Stomach (tissue), 9 donors: Measurements from ENCODE around the gene OR2AK2. TPM values are rescaled to one million over a fixed set of nuclear protein-coding genes. Genes with fewer than 3 reads are reported as not detected.

Experiments used
- DNase-seq, 2 donors: peaks; one replicate each; pipeline versions ENCODE4 v3.0.0 to v3.0.0-alpha.2; 2013 to 2019
- H3K27ac ChIP-seq, 5 donors: fragments of 200-600 bp in 4 of 5; sonication (generic) in 4 of 5; one replicate each; pipeline ENCODE4 v1.5.1; 2013 to 2019; ENCODE audit warnings: mild to moderate bottlenecking in 1 of 5, moderate library complexity in 1 of 5
- H3K27me3 ChIP-seq, 3 donors: fragments of 200-600 bp; sonication (generic); one replicate each; pipeline ENCODE4 v1.5.1; 2017 to 2019; ENCODE audit warnings: mixed run types in 1 of 3
- H3K36me3 ChIP-seq, 4 donors: fragments of 200-600 bp; sonication (generic); 1 replicate in 3 of 4; 2 replicates in 1 of 4; pipeline ENCODE4 v1.5.1; 2016 to 2019
- H3K4me1 ChIP-seq, 4 donors: fragments of 200-600 bp; sonication (generic); one replicate each; pipeline ENCODE4 v1.5.1; 2016 to 2019
- H3K4me3 ChIP-seq, 4 donors: fragments of 200-600 bp; sonication (generic) in 3 of 4; one replicate each; pipeline ENCODE4 v1.5.1; 2016 to 2019; ENCODE audit warnings: mild to moderate bottlenecking in 1 of 4
- H3K9me3 ChIP-seq, 4 donors: fragments of 200-600 bp; sonication (generic); one replicate each; pipeline ENCODE4 v1.5.1; 2016 to 2019
- CTCF ChIP-seq, 7 experiments: fragments of 450-650 bp in 4 of 7; fragments of 200-600 bp in 3 of 7; sonication (generic) in 3 of 7; IDR thresholded peaks; one replicate each; pipeline ENCODE4 v1.5.1; 2016 to 2019; ENCODE audit warnings: antibody characterized with exemption in 7 of 7, control low read depth in 2 of 7, mild to moderate bottlenecking in 1 of 7
- EP300 ChIP-seq: sonication (generic); formaldehyde crosslinking; IDR thresholded peaks from one replicate; pipeline ENCODE4 v1.6.1; 2017; ENCODE audit warnings: antibody characterized with exemption
- POLR2A ChIP-seq, 4 donors: fragments of 450-650 bp; IDR thresholded peaks; one replicate each; pipeline ENCODE4 v1.6.1; 2016; ENCODE audit warnings: antibody characterized with exemption in 4 of 4, control low read depth in 2 of 4, mild to moderate bottlenecking in 1 of 4, moderate library complexity in 1 of 4
- POLR2AphosphoS5 ChIP-seq, 3 donors: sonication (generic); formaldehyde crosslinking; IDR thresholded peaks; one replicate each; pipeline ENCODE4 v1.6.1; 2016; ENCODE audit warnings: antibody characterized with exemption in 3 of 3
- WGBS, 5 donors: extraction: QIAGEN DNeasy Blood & Tissue Kit in 3 of 5; methylation state at CpG; one replicate each; pipeline versions ENCODE4 v1.1.5 to v1.1.7; 2013 to 2018; 5-methylcytosine and 5-hydroxymethylcytosine counted together
- intact Hi-C: fragments of 100-400 bp; cut with DNase I; formaldehyde crosslinking; loops from one replicate; pipeline ENCODE4 v1.15.1; 2023; ENCODE audit warnings: low total_unique reads
- polyA plus RNA-seq, 3 donors: library from polyadenylated mRNA; stranded (reverse); fragments of 200-250 nt; gene quantifications; one replicate each; pipeline ENCODE4 v1.2.3, GENCODE V29; 2013
- small RNA-seq, 4 donors: library from RNA; depleted of rRNA; stranded (forward); fragments of <200 nt; gene quantifications; one replicate each; pipeline ENCODE3, GENCODE V24; 2016
- total RNA-seq, 5 donors: library from RNA; depleted of rRNA; stranded (reverse); fragments of >200 nt; gene quantifications; one replicate each; pipeline versions ENCODE4 v1.1.0 to v1.2.3, GENCODE V29; 2014 to 2016
- donor health status: healthy with polysubstance abuse.
- donor health status: Bipolar disorder and iron deficiency.
- donor health status: healthy.

OR2AK2 gene
- total and polyA plus RNA-seq, 8 donors = not detected

GRCh38 chr1:248007778-248008177 lies 42.7 kb downstream of the OR2AK2 start:
- 35 to 74% (median 49%) methylated on average over 1 of the region's 1 CpG for WGBS, 5 donors
- no peak overlapping the region for H3K27ac ChIP-seq

GRCh38 chr1:248009681-248010080 lies 44.6 kb downstream of the OR2AK2 start:
- Histone ChIP-seq H3K4me1 (no peaks in the 10 kb centered on the region), H3K9me3 (peaks cover 3 to 46% (median 31%) of the 10 kb centered on the region in 4 donors), H3K36me3 (no peaks in the 10 kb centered on the region), H3K4me3 (no peak overlapping the region), H3K27me3 (no peaks in the 10 kb centered on the region), H3K27ac (no peak overlapping the region)
- no peak for DNase-seq
- TF ChIP-seq POLR2AphosphoS5 (IDR thresholded peaks at IDR 0.05) (no peak), POLR2A (IDR thresholded peaks at IDR 0.05) (no peak), CTCF (IDR thresholded peaks at IDR 0.05) (no peak), EP300 (no peak)
- intact Hi-C loops = no loop called here
- 73 to 85% (median 82%) methylated on average over 3 of the region's 3 CpGs for WGBS, 5 donors

More at GRCh38 chr1:248007778-248008177, 42.7 kb downstream of the OR2AK2 start:
- intact Hi-C loops = no loop called here
- TF ChIP-seq POLR2A (IDR thresholded peaks at IDR 0.05) = no peak
- no peak for TF ChIP-seq CTCF (IDR thresholded peaks at IDR 0.05)
- TF ChIP-seq EP300 = no peak
- no peak for TF ChIP-seq POLR2AphosphoS5 (IDR thresholded peaks at IDR 0.05)
- Histone ChIP-seq H3K27me3 (no peaks in the 10 kb centered on the region), H3K4me1 (no peaks in the 10 kb centered on the region), H3K4me3 (no peak overlapping the region), H3K36me3 (no peaks in the 10 kb centered on the region), H3K9me3 (peaks cover 3 to 48% (median 31%) of the 10 kb centered on the region in 4 donors)
- DNase-seq = no peak

GRCh38 chr1:248013229-248013710 lies 48.2 kb downstream of the OR2AK2 start, which contains the start of gene OR2L5:
Gene OR2L5, plus strand, starts transcription at chr1:248013660. Its CDS starts 8,288 bp downstream, at chr1:248021948.
- 86 to 95% (median 91%) methylated on average over 2 of the region's 2 CpGs for WGBS, 5 donors
- Histone ChIP-seq H3K4me1 (no peaks in the 10 kb centered on the region), H3K36me3 (no peaks in the 10 kb centered on the region), H3K27me3 (no peaks in the 10 kb centered on the region), H3K27ac (no peak within 1 kb of the TSS), H3K9me3 (peaks cover 3 to 40% (median 21%) of the 10 kb centered on the region in 4 donors), H3K4me3 (no peak within 1 kb of the TSS)
- DNase-seq = no peak
- intact Hi-C loops = no loop called here
- TF ChIP-seq POLR2A (IDR thresholded peaks at IDR 0.05) (no peak), POLR2AphosphoS5 (IDR thresholded peaks at IDR 0.05) (no peak), EP300 (no peak), CTCF (IDR thresholded peaks at IDR 0.05) (no peak)

GRCh38 chr1:248015803-248016202 lies 50.8 kb downstream of the OR2AK2 start:
- H3K4me3 ChIP-seq = no peak overlapping the region
- WGBS, 5 donors = 60 to 84% (median 82%) methylated on average over 1 of the region's 1 CpG
- no peaks in the 10 kb centered on the region for H3K27me3 ChIP-seq
- DNase-seq = no peak
- no peak overlapping the region for H3K27ac ChIP-seq
- peaks cover 3 to 27% (median 14%) of the 10 kb centered on the region in 4 donors for H3K9me3 ChIP-seq
- TF ChIP-seq EP300 (no peak), POLR2AphosphoS5 (IDR thresholded peaks at IDR 0.05) (no peak), POLR2A (IDR thresholded peaks at IDR 0.05) (no peak), CTCF (IDR thresholded peaks at IDR 0.05) (no peak)
- H3K36me3 ChIP-seq = no peaks in the 10 kb centered on the region
- intact Hi-C loops = no loop called here
- no peaks in the 10 kb centered on the region for H3K4me1 ChIP-seq

Small RNA genes lying within 50 kb of the gene (small RNA-seq; reads per million reads assigned to genes)
- gene RF00019 = 0 reads per million in 4 donors

Other genes with a start within 250 kb of the OR2AK2 start
- gene OR6F1, start 248.6 kb upstream of the OR2AK2 start, total RNA-seq = not detected
- gene OR6F1, start 248.6 kb upstream of the OR2AK2 start, polyA plus RNA-seq = not detected
- not detected for gene OR14K1, start 226.6 kb upstream of the OR2AK2 start, total RNA-seq
- not detected for gene OR14K1, start 226.6 kb upstream of the OR2AK2 start, polyA plus RNA-seq
- not detected for gene OR14A2, start 217.1 kb upstream of the OR2AK2 start, total RNA-seq
- not detected for gene OR14A2, start 217.1 kb upstream of the OR2AK2 start, polyA plus RNA-seq
- gene OR1C1, start 204.7 kb upstream of the OR2AK2 start, total RNA-seq = not detected
- not detected for gene OR1C1, start 204.7 kb upstream of the OR2AK2 start, polyA plus RNA-seq
- gene OR14A16, start 141.1 kb upstream of the OR2AK2 start, total RNA-seq = not detected
- gene OR14A16, start 141.1 kb upstream of the OR2AK2 start, polyA plus RNA-seq = not detected
- not detected for gene OR11L1, start 123.3 kb upstream of the OR2AK2 start, total RNA-seq
- not detected for gene OR11L1, start 123.3 kb upstream of the OR2AK2 start, polyA plus RNA-seq
- gene TRIM58, start 108.0 kb upstream of the OR2AK2 start, total RNA-seq = 1 to 10 TPM in 2 of 5 donors, under 1 TPM in 1, not detected in 2; under 0.01 to 2.0 (median 1.2) TPM
- gene TRIM58, start 108.0 kb upstream of the OR2AK2 start, polyA plus RNA-seq = under 1 TPM in 2 of 3 donors, not detected in 1; 0.10 to 0.19 TPM
- gene OR2W3, start 69.6 kb upstream of the OR2AK2 start, total RNA-seq = under 1 TPM in 1 of 5 donors, not detected in 4; 0.92 TPM
- under 1 TPM in 1 of 3 donors, not detected in 2; 0.13 TPM for gene OR2W3, start 69.6 kb upstream of the OR2AK2 start, polyA plus RNA-seq
- gene OR2T8, start 45.0 kb upstream of the OR2AK2 start, total RNA-seq = not detected
- gene OR2T8, start 45.0 kb upstream of the OR2AK2 start, polyA plus RNA-seq = not detected
- gene OR2AJ1, start 40.3 kb upstream of the OR2AK2 start, total RNA-seq = 10 to 100 TPM in 1 of 5 donors, not detected in 4; 10.5 TPM
- not detected for gene OR2AJ1, start 40.3 kb upstream of the OR2AK2 start, polyA plus RNA-seq
- gene OR2L8, start 16.4 kb upstream of the OR2AK2 start, total RNA-seq = not detected
- not detected for gene OR2L8, start 16.4 kb upstream of the OR2AK2 start, polyA plus RNA-seq
- gene OR2L5, start 48.4 kb downstream of the OR2AK2 start, total RNA-seq = not detected
- gene OR2L5, start 48.4 kb downstream of the OR2AK2 start, polyA plus RNA-seq = not detected
- gene OR2L2, start 64.8 kb downstream of the OR2AK2 start, total RNA-seq = not detected
- gene OR2L2, start 64.8 kb downstream of the OR2AK2 start, polyA plus RNA-seq = not detected
- not detected for gene OR2L3, start 81.6 kb downstream of the OR2AK2 start, total RNA-seq
- not detected for gene OR2L3, start 81.6 kb downstream of the OR2AK2 start, polyA plus RNA-seq
- gene OR2L13, start 130.0 kb downstream of the OR2AK2 start, total RNA-seq = under 1 TPM in 1 of 5 donors, not detected in 4; 0.37 TPM
- gene OR2L13, start 130.0 kb downstream of the OR2AK2 start, polyA plus RNA-seq = not detected
- not detected for gene OR2M5, start 179.9 kb downstream of the OR2AK2 start, total RNA-seq
- gene OR2M5, start 179.9 kb downstream of the OR2AK2 start, polyA plus RNA-seq = not detected
- not detected for gene OR2M2, start 209.6 kb downstream of the OR2AK2 start, total RNA-seq
- not detected for gene OR2M2, start 209.6 kb downstream of the OR2AK2 start, polyA plus RNA-seq
- gene OR2M3, start 232.0 kb downstream of the OR2AK2 start, total RNA-seq = under 1 TPM in 1 of 5 donors, not detected in 4; 0.45 TPM
- not detected for gene OR2M3, start 232.0 kb downstream of the OR2AK2 start, polyA plus RNA-seq